GM12878 (cell line): ENCODE data around the gene ADCY9. TPM values are rescaled to one million over a fixed set of nuclear protein-coding genes. Genes with fewer than 3 reads are reported as not detected.

Experiments
- ATAC-seq: fragments of 200-7000 bp; cut with Tn5 transposase; 3 replicates; pipeline ENCODE4 v1.9.1; 2020; ENCODE audit warnings: mild to moderate bottlenecking, moderate library complexity
- BruUV-seq: library from RNA; stranded (reverse); fragments of 400-500 nt; replicated peaks from 2 replicates; lab custom pipeline; 2021; lab: Mats Ljungman, UMichigan
- CTCF ChIA-PET: fragments of 300-600 bp; sonication (Branson Sonifier 250); formaldehyde crosslinking; extraction: SDS; loops from one replicate; lab custom pipeline; 2021; ENCODE audit warnings: inconsistent platforms; lab: Yijun Ruan, JAX
- POLR2A ChIA-PET: fragments of 350-600 bp; formaldehyde crosslinking; extraction: SDS; loops from one replicate; lab custom pipeline; 2021; ENCODE audit warnings: inconsistent platforms; lab: Charles Lee
- RAD21 ChIA-PET: fragments of 300-600 bp; sonication (Branson Sonifier 250); formaldehyde crosslinking; loops from one replicate; lab custom pipeline; 2023; ENCODE audit warnings: antibody characterized with exemption; ENCODE audit not compliant: unreplicated experiment; lab: Charles Lee
- SMC1A ChIA-PET: fragments of 300-600 bp; sonication (Branson Sonifier 250); formaldehyde crosslinking; loops from one replicate; lab custom pipeline; 2023; ENCODE audit not compliant: unreplicated experiment, uncharacterized antibody; lab: Charles Lee
- DNase-seq: peaks from one replicate; pipeline ENCODE4 v3.0.0-alpha.2; 2011; ENCODE audit warnings: low read depth, low spot score
- FAIRE-seq: peaks from 3 replicates; lab custom pipeline; 2011; peaks lifted over from hg19 to GRCh38; lab: Jason Lieb, UNC
- H2AFZ ChIP-seq: 2 replicates; pipeline ENCODE4 v1.6.0; 2011; ENCODE audit warnings: low read depth, low read length, control low read depth; ENCODE audit not compliant: control insufficient read depth
- H3K27ac ChIP-seq: 2 replicates; pipeline ENCODE4 v1.5.1; 2011; ENCODE audit warnings: control low read depth; ENCODE audit not compliant: control insufficient read depth, insufficient read depth
- H3K27me3 ChIP-seq, 2 experiments: replicated peaks in 1 of 2; 2 replicates each; pipeline versions ENCODE4 v1.6.0 to v1.6.1; 2011; ENCODE audit warnings: low read length in 1 of 2; ENCODE audit not compliant: control insufficient read depth in 2 of 2, insufficient read depth in 2 of 2
- H3K36me3 ChIP-seq, 2 experiments: 2 replicates each; pipeline ENCODE4 v1.5.1; 2011; ENCODE audit warnings: low read length in 1 of 2; ENCODE audit not compliant: control insufficient read depth in 2 of 2, insufficient read depth in 2 of 2
- H3K4me1 ChIP-seq: 2 replicates; pipeline ENCODE4 v1.6.1; 2011; ENCODE audit warnings: mild to moderate bottlenecking, low read length, moderate library complexity, mixed read lengths; ENCODE audit not compliant: control insufficient read depth, insufficient read depth
- H3K4me2 ChIP-seq: 2 replicates; pipeline ENCODE4 v1.6.0; 2011; ENCODE audit warnings: control low read depth; ENCODE audit not compliant: control insufficient read depth, insufficient read depth
- H3K4me3 ChIP-seq: fragments of 200-600 bp; sonication (generic); 2 replicates; pipeline ENCODE4 v1.5.1; 2016
- H3K79me2 ChIP-seq: 2 replicates; pipeline ENCODE4 v1.6.0; 2011; ENCODE audit warnings: low read length; ENCODE audit not compliant: control insufficient read depth, insufficient read depth
- H3K9ac ChIP-seq: 2 replicates; pipeline ENCODE4 v1.8.0; 2011; ENCODE audit warnings: low read length, control low read depth, mixed read lengths; ENCODE audit not compliant: control insufficient read depth, insufficient read depth
- H3K9me3 ChIP-seq: replicated peaks from 3 replicates; pipeline ENCODE4 v1.5.1; 2011; ENCODE audit warnings: mild to moderate bottlenecking, low read length; ENCODE audit not compliant: control insufficient read depth, insufficient read depth
- H4K20me1 ChIP-seq: 2 replicates; pipeline ENCODE4 v1.6.0; 2011; ENCODE audit not compliant: control insufficient read depth, insufficient read depth
- ASH2L ChIP-seq: fragments of 300-600, 200-600 bp; sonication (generic); IDR thresholded peaks from 2 replicates; pipeline ENCODE4 v1.6.1; 2017; ENCODE audit warnings: low read depth, mild to moderate bottlenecking, borderline replicate concordance
- CBX3 ChIP-seq: fragments of 200-600 bp; sonication (generic); IDR thresholded peaks from 2 replicates; pipeline ENCODE4 v1.6.1; 2016; ENCODE audit warnings: low read depth, borderline replicate concordance
- DPF2 ChIP-seq: fragments of 450-650 bp; IDR thresholded peaks from 2 replicates; pipeline ENCODE4 v1.6.1; 2017; ENCODE audit warnings: mild to moderate bottlenecking
- EZH2 ChIP-seq: IDR thresholded peaks from 2 replicates; pipeline ENCODE4 v1.6.1; 2012; ENCODE audit warnings: low read depth, mild to moderate bottlenecking, control low read depth, inconsistent platforms, low read length, borderline replicate concordance; ENCODE audit not compliant: control insufficient read depth
- FOXK2 ChIP-seq: fragments of 450-650 bp; IDR thresholded peaks from 2 replicates; pipeline ENCODE4 v1.6.1; 2017; ENCODE audit warnings: mild to moderate bottlenecking, moderate library complexity
- HDAC6 ChIP-seq: fragments of 200-600 bp; sonication (generic); IDR thresholded peaks from one replicate; pipeline ENCODE4 v1.8.0; 2017; ENCODE audit warnings: antibody characterized with exemption; ENCODE audit not compliant: unreplicated experiment
- KAT2A ChIP-seq: conservative IDR thresholded peaks from 2 replicates; pipeline ENCODE4 v1.6.1; 2011; ENCODE audit warnings: low read depth, low read length; ENCODE audit not compliant: control insufficient read depth
- MYB ChIP-seq: fragments of 150-350 bp; IDR thresholded peaks from 2 replicates; pipeline ENCODE4 v1.6.1; 2014; ENCODE audit warnings: mild to moderate bottlenecking, low read depth, low read length, borderline replicate concordance
- MYC ChIP-seq: IDR thresholded peaks from 2 replicates; pipeline ENCODE4 v1.6.1; 2011; ENCODE audit warnings: mild to moderate bottlenecking, low read length, moderate library complexity, inconsistent platforms; ENCODE audit not compliant: insufficient read depth, insufficient replicate concordance, insufficient read length, severe bottlenecking
- PAX5 ChIP-seq: IDR thresholded peaks from 2 replicates; pipeline ENCODE4 v1.6.1; 2011; ENCODE audit warnings: low read depth, low read length, borderline replicate concordance
- POLR2AphosphoS5 ChIP-seq: IDR thresholded peaks from 2 replicates; pipeline ENCODE4 v1.6.1; 2011; ENCODE audit warnings: mild to moderate bottlenecking, low read length, inconsistent platforms
- RAD21 ChIP-seq: IDR thresholded peaks from 2 replicates; pipeline ENCODE4 v1.6.1; 2011; ENCODE audit warnings: mild to moderate bottlenecking, low read depth, low read length, moderate library complexity; ENCODE audit not compliant: insufficient read depth
- RFX5 ChIP-seq: IDR thresholded peaks from 2 replicates; pipeline ENCODE4 v1.6.1; 2011; ENCODE audit warnings: low read depth, low read length, improper control_type of control experiment
- RUNX3 ChIP-seq: IDR thresholded peaks from 2 replicates; pipeline ENCODE4 v1.6.1; 2012; ENCODE audit warnings: low read length, inconsistent platforms
- SIX5 ChIP-seq: IDR thresholded peaks from 2 replicates; pipeline ENCODE4 v1.6.1; 2011; ENCODE audit warnings: mild to moderate bottlenecking, low read depth, low read length, moderate library complexity; ENCODE audit not compliant: severe bottlenecking
- STAT3 ChIP-seq: IDR thresholded peaks from 2 replicates; pipeline ENCODE4 v1.6.1; 2011; ENCODE audit warnings: low read depth, low read length, improper control_type of control experiment
- TAF1 ChIP-seq: IDR thresholded peaks from 2 replicates; pipeline ENCODE4 v1.6.1; 2011; ENCODE audit warnings: mild to moderate bottlenecking, low read depth, low read length, borderline replicate concordance
- YY1 ChIP-seq: IDR thresholded peaks from 2 replicates; pipeline ENCODE4 v1.6.1; 2011; ENCODE audit warnings: low read depth, mild to moderate bottlenecking, low read length
- ZBED1 ChIP-seq: IDR thresholded peaks from 2 replicates; pipeline ENCODE4 v1.6.1; 2016; ENCODE audit warnings: borderline replicate concordance
- ZBTB4 ChIP-seq: fragments of 450-650 bp; formaldehyde crosslinking; IDR thresholded peaks from 2 replicates; pipeline ENCODE4 v1.4.0; 2022; ENCODE audit warnings: mild to moderate bottlenecking, moderate library complexity
- ZNF217 ChIP-seq: fragments of 450-650 bp; IDR thresholded peaks from 2 replicates; pipeline ENCODE4 v1.6.1; 2017; ENCODE audit warnings: antibody characterized with exemption, mild to moderate bottlenecking
- WGBS: methylation state at CpG from one replicate; pipeline ENCODE4 v1.1.6; 2016; ENCODE audit warnings: low lambda C conversion rate; ENCODE audit not compliant: insufficient replicate concordance, insufficient coverage; ENCODE audit errors: missing lambda C conversion rate; 5-methylcytosine and 5-hydroxymethylcytosine counted together
- in situ Hi-C: fragments of 300-500 bp; cut with MboI; formaldehyde crosslinking; loops from 9 replicates; pipeline ENCODE4 v1.14.3; 2018; ENCODE audit warnings: mixed read lengths
- intact Hi-C: fragments of 100-400 bp; cut with micrococcal nuclease; formaldehyde crosslinking; loops from one replicate; pipeline ENCODE4 v1.14.2; 2022; ENCODE audit not compliant: unreplicated experiment
- polyA plus RNA-seq, 11 experiments: library from polyadenylated mRNA; depleted of rRNA in 4 of 11; unstranded in 6 of 11; stranded (reverse) in 5 of 11; fragments of >200 nt; fragmentation: Nextera tagmentation in 4 of 11; fragmentation: Illumina TruSeq in 1 of 11; extraction: Ambion mirVana in 4 of 11; extraction: Trizol in 1 of 11; gene quantifications; 1 replicate in 1 of 11; 2 replicates in 10 of 11; pipeline versions ENCODE4 v1.2.1 to v1.2.3, GENCODE V29; 2011 to 2016; ENCODE audit warnings: inconsistent platforms in 2 of 11, missing spikeins in 2 of 11, low read depth in 1 of 11
- total RNA-seq, 4 experiments: library from RNA; depleted of rRNA in 3 of 4; stranded (reverse); fragments of >200 nt in 3 of 4; fragmentation: Illumina TruSeq in 1 of 4; extraction: Trizol in 1 of 4; gene quantifications; 2 replicates each; pipeline versions ENCODE4 v1.2.1 to v1.2.3, GENCODE V29; 2013 to 2021

The ADCY9 gene
- total and polyA plus RNA-seq, 10 of the 15 experiments (the other 5 are each of a cell fraction or from before 2014, with no cell fraction given): 0.09 to 0.41 (median 0.15) TPM; not detected in 3

DNA sequence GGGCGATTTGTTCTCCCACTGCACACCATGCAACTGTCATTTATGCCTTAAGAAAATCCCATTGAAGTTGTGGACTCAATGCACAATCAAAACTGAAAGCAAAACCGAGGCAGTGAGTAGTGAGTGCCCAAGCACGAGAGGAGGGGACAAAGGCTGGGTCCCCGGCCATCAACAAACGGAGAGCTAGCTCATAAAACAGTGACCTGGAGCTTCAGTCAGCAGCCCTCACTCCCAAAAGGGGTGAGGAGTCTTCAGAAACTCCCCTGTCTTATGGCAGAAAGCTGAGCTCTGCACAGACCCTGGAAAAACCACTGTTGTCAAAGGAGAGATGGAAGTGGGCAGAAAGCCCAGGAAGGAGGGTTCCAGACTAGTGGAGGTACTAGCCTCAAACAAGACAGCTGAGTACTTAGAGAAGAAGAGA is 96.9 kb downstream of the ADCY9 start (continued):
- TF ChIP-seq RUNX3 (no peak), MYB (no peak), RAD21 (no peak)
- TF ChIP-seq, all 136 proteins: peak for 0

GRCh38 chr16:4018391-4018790 is 97.9 kb downstream of the ADCY9 start:
- DNase-seq (no peak), ATAC-seq (no peak), FAIRE-seq (no peak)
- Histone ChIP-seq H3K4me2 (no peak overlapping the region), H3K9ac (no peak overlapping the region), H3K27ac (no peak overlapping the region), H3K4me3 (no peak overlapping the region), H3K27me3 (no peaks in the 10 kb centered on the region), H3K9me3 (no peaks in the 10 kb centered on the region), H4K20me1 (no peaks in the 10 kb centered on the region), H3K36me3 (no peaks in the 10 kb centered on the region), H3K79me2 (no peaks in the 10 kb centered on the region), H2AFZ (no peak overlapping the region), H3K4me1 (no peaks in the 10 kb centered on the region)
- intact Hi-C loops (no loop called here), in situ Hi-C loops (no loop called here)
- SMC1A ChIA-PET: no interaction called here
- TF ChIP-seq YY1 (no peak), ZBED1 (no peak), ASH2L (no peak), DPF2 (no peak), KAT2A (no peak), SIX5 (no peak), TAF1 (no peak), POLR2AphosphoS5 (no peak), MYC (no peak), RFX5 (no peak), EZH2 (no peak), FOXK2 (no peak), ZNF217 (no peak), ZBTB4 (CRISPR knock-in tag) (no peak), CBX3 (no peak), HDAC6 (no peak), STAT3 (no peak), PAX5 (no peak)
- RAD21 ChIA-PET: interaction anchor here (0.7 kb wide), 1 partner anchor 252 kb away, joined by 3 read pairs; no protein-coding TSS in a partner anchor
- CTCF ChIA-PET: no interaction called here
- POLR2A ChIA-PET: no interaction called here
- BruUV-seq: no TSS peak
- WGBS: 68% methylated on average over 12 of the region's 12 CpGs
